Progenitor cell of endocrine pancreas (in vitro differentiated cells): ENCODE results near the gene RBKS. TPM values are rescaled to one million over a fixed set of nuclear protein-coding genes. Genes with fewer than 3 reads are reported as not detected.

Source experiments
- DNase-seq: peaks from one replicate; pipeline ENCODE4 v3.0.0; 2021; ENCODE audit warnings: low spot score; ENCODE audit not compliant: unreplicated experiment
- H3K27ac Mint-ChIP-seq: 2 replicates; pipeline ENCODE4 v1.8.0; 2021; ENCODE audit warnings: mild to moderate bottlenecking, moderate library complexity, mixed read lengths
- H3K27me3 Mint-ChIP-seq: 2 replicates; pipeline ENCODE4 v1.8.0; 2021; ENCODE audit warnings: mixed read lengths
- H3K36me3 Mint-ChIP-seq: 2 replicates; pipeline ENCODE4 v1.8.0; 2022; ENCODE audit warnings: mixed read lengths; ENCODE audit not compliant: insufficient read depth
- H3K4me1 Mint-ChIP-seq: 2 replicates; pipeline ENCODE4 v1.8.0; 2021; ENCODE audit warnings: low read depth, mixed read lengths
- H3K4me3 Mint-ChIP-seq: 2 replicates; pipeline ENCODE4 v1.8.0; 2021; ENCODE audit warnings: low read depth, mild to moderate bottlenecking, moderate library complexity, mixed read lengths
- H3K9me3 Mint-ChIP-seq: 2 replicates; pipeline ENCODE4 v1.8.0; 2021; ENCODE audit warnings: low read depth, mixed read lengths
- CTCF ChIP-seq: fragments of 200-600 bp; sonication (generic); IDR thresholded peaks from one replicate; pipeline ENCODE4 v1.5.0; 2021; ENCODE audit warnings: antibody characterized with exemption, mild to moderate bottlenecking; ENCODE audit not compliant: unreplicated experiment
- total RNA-seq: library from RNA; stranded (reverse); gene quantifications from 2 replicates; pipeline ENCODE4 v1.2.1, GENCODE V29; 2021

The RBKS gene
- total RNA-seq, 1 donor from 2014 or later = 5.4 TPM

GRCh38 chr2:27912512-27912911 is 22.3 kb upstream of the RBKS start:
- no peak overlapping the region for H3K27ac Mint-ChIP-seq
- H3K9me3 Mint-ChIP-seq = no peaks in the 10 kb centered on the region
- H3K36me3 Mint-ChIP-seq = no peaks in the 10 kb centered on the region
- H3K4me3 Mint-ChIP-seq = no peak overlapping the region
- TF ChIP-seq CTCF = no peak
- no peaks in the 10 kb centered on the region for H3K27me3 Mint-ChIP-seq
- H3K4me1 Mint-ChIP-seq = peaks cover 5% of the 10 kb centered on the region
- DNase-seq = no peak

GRCh38 chr2:27911458-27912210 is 21.4 kb upstream of the RBKS start:
- no peak for DNase-seq
- H3K36me3 Mint-ChIP-seq = no peaks in the 10 kb centered on the region
- H3K4me1 Mint-ChIP-seq = peaks cover 5% of the 10 kb centered on the region
- no peak overlapping the region for H3K27ac Mint-ChIP-seq
- no peaks in the 10 kb centered on the region for H3K9me3 Mint-ChIP-seq
- H3K4me3 Mint-ChIP-seq = no peak overlapping the region
- no peak for TF ChIP-seq CTCF
- no peaks in the 10 kb centered on the region for H3K27me3 Mint-ChIP-seq

GRCh38 chr2:27909901-27910300 is 19.7 kb upstream of the RBKS start:
- H3K9me3 Mint-ChIP-seq = no peaks in the 10 kb centered on the region

GRCh38 chr2:27907547-27907946 is 17.4 kb upstream of the RBKS start:
- no peaks in the 10 kb centered on the region for H3K9me3 Mint-ChIP-seq
- no peaks in the 10 kb centered on the region for H3K27me3 Mint-ChIP-seq
- peaks cover 3% of the 10 kb centered on the region for H3K4me1 Mint-ChIP-seq
- H3K36me3 Mint-ChIP-seq = peaks cover 2% of the 10 kb centered on the region
- DNase-seq = no peak
- no peak for TF ChIP-seq CTCF
- no peak overlapping the region for H3K27ac Mint-ChIP-seq
- H3K4me3 Mint-ChIP-seq = no peak overlapping the region

More at GRCh38 chr2:27909901-27910300, 19.7 kb upstream of the RBKS start:
- Mint-ChIP-seq H3K27ac (no peak overlapping the region), H3K27me3 (no peaks in the 10 kb centered on the region), H3K4me1 (peaks cover 5% of the 10 kb centered on the region), H3K36me3 (no peaks in the 10 kb centered on the region), H3K4me3 (no peak overlapping the region)
- no peak for DNase-seq
- no peak for TF ChIP-seq CTCF

- H3K36me3 Mint-ChIP-seq = peaks cover 2% of the 10 kb centered on the region
- H3K9me3 Mint-ChIP-seq = no peaks in the 10 kb centered on the region
- no peak for TF ChIP-seq CTCF
- DNase-seq = no peak
- no peaks in the 10 kb centered on the region for H3K27me3 Mint-ChIP-seq
- H3K27ac Mint-ChIP-seq = no peak overlapping the region
- no peaks in the 10 kb centered on the region for H3K4me1 Mint-ChIP-seq
- no peak overlapping the region for H3K4me3 Mint-ChIP-seq
These were observed 15.9 kb upstream of the RBKS start for GRCh38 chr2:27906074-27906473.
